ENCODE measurements around the gene KLHL3.

KLHL3 gene

DNA sequence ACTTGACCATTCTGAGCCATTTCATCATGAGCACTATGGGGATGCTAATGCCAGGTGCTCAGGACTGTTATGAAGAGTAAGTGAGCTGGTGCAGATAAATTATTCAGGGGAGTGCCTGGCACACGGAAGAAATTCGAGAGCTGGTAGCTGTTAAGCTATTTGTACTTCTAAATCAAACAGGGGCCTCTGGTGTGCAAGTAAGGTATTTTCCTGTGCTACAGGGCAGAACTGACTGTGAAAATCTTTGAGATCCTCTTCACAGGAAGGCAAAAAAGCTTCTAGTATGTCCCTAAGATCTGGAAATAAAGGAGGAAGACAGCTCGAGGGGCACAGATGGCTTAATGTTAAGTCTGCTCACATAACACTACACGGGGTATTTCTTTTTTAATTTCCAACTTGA, 130.5 kb downstream of the KLHL3 start:
- DNase-seq: no peak

DNA sequence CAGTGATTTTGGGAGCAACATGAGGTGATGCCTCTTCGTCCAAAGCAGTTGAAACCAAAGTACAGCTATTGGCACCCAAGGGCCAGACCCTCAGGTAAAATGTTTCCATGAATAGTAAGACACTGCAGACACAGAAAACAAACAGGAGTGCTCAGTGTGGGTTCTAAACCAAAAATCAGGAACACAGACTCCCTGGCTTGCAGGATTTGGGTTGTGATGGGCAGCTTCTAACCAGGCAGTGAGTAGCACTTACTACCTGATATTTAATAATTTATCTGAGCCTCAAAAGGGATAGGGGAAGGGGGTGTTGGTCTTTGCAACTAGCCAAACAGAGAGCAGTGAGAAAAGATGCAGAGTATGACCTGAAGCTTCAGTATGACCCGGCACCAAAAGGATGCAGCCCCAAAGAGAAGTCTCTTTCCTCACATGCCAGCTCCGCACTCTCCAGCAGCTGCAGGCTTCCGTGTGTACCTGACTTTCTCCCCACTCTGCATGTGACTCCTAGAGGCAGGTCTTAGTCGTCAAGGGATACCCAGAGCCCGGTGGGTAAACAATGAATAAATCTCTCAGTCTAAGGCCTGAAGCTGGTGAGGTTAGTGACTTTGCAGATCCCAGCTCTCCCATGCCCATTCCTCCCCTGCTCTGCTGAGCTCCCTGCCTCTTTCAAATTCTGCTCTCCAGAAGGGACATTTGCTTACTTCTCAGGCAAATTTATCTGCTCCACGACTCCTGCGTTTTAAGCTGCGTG, 131.4 kb downstream of the KLHL3 start:
- no peak for DNase-seq

GRCh38 chr5:137603891-137604290, 132.0 kb downstream of the KLHL3 start:
- DNase-seq: no peak

DNA sequence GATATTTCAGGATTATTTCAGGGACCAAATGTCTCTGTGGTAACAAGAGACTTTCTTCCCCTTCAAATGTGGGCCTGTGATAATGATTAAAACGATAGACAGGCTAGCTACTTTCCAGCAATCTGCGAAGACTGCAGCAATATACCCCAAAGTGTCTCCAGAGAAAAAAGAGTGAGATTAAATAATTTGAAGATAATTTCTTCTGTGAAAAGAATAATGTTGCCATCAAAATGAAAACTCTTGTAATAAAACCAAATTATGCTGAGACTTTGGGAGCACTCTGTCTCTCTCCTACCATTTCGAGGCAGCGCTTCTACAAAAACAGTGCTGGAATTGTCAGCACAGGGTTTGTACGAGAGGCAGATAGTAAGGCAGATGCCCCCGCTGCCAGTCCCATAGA, 132.5 kb downstream of the KLHL3 start:
- DNase-seq: no peak

- no peak for DNase-seq
These were observed 133.1 kb downstream of the KLHL3 start for GRCh38 chr5:137602721-137603273.

DNA sequence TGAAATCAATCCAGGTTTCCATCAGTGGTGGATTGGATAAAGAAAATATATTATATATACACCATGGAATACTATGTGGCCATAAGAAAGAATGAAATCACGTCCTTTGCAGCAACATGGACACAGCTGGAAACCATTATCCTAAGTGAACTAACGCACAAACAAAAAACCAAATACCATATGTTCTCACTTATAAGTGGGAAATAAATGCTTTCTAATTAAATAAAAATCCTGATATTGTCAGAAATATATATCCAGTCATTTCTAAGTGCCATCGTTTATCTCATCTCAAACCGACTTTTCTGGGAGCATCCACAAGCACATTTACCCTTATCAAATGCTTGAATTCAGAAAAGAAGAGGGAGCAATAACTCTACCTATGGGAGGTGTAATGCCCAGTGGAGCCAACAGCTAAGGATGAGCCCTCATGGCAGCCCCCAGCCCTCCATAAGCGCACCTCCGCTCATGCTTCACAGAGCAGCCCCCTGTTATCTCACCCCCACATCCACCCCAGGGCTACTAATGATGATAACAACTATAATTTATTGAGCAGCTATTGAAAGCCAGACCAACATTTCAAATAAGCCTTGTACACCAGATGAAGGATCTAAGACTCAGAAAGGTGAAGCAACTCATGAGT, 135.0 kb downstream of the KLHL3 start:
- no peak for DNase-seq

DNA sequence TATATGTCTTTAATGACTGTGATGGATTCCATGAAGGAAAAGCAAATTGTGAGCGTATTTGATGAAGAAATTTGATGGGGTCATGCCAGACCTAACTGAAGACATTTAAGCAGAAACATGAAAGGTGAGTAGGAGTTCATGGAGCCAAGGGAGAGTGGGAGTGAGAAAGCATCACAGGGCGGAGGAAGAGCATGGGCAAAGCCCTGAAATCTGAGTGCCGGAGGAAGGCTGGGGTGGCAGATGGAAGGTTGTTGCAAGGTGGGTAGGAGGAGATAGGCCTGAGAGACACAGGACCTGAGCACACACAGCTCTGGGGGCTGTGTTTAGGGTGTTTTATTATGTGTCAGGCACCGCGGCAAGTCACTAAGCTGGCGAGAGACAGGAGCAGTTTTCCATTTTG, 136.4 kb downstream of the KLHL3 start:
- no peak for DNase-seq

DNA sequence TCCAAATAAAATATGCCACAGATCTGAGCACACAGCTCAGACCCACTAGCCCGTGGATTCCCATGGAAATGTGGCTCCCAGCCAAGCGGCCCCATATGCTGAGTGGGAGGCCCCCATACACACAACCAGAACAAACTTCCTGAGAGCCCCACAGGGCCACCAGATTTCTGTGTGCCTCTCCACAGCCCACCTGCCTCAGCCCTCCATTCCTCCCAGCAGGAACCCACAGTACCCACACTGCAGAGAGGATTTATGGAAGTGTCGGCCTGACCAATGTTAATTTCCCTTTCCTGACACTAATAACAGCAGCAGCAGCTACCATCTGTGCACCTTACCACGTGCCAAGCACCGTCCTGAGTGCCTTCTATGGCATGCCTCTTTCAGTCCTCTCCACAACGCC, 137.5 kb downstream of the KLHL3 start:
- no peak for DNase-seq

DNA sequence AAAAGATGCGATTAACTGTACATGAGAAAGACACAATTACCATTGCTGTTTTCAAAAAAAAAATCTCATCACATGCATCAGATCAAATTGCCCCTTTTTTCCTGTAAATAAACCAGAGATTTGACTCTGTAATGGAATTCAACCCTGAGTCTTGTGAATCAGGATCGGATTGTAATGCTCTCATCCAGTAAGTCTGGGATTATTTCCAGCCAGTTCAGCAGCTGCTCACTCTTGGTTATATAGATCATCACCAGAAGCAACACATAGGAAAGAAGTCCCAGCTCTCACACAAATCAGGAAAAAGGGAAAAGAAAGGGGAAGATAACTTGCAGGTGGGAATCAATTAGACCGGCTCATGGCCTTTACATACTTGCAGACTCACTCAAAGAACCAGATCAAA, 138.9 kb downstream of the KLHL3 start:
- no peak for DNase-seq

DNA sequence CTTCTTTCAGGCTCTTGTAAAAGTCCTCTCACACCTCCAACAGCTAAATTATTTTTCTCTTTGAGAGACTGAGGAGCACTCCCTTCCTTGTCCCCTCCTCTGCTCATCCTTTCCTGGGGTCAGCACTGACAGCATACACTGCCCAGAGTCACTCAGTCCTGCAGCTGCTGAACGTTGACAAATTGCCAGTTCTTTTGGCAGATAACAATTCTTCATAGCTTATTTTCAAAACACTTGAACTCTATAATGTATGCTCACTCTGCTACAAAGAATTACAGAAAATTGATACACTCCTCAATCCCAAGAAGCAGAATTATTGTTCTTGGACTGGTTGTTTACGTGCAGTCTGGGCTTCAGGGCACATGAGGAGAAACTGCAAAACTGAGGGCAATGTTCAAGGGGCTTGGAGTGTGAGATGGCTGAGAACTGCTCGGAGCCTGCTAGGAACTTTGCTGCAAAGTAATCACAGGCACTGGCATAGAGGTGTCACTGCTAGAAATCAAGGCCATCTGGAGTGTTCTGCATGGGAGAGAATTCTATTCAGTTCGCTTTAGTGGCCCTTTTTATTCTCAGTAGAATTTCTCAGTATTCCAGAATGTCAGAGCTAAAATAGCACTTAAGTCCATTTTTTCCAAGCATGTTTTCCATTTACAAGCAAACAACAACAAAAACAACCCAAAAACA, 140.4 kb downstream of the KLHL3 start:
- DNase-seq: no peak

DNA sequence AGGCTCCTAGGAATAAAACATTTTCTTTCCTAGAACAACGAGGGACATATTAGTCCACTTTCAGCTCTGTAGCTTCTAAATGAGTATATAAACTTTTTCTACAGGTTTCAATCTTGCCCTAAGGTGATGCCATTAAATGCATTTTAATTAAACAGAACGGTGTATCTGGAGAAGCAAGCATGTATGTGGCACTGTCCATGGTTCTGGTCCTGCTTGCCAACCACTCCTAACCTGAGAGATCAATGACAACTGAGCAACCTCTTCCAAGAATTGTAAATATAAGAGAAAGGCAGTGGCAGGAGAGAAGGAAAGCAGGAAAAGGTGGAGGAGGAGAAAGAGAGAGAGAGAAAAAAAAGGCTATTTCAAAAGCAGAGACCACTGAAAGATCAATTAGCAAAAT, 141.2 kb downstream of the KLHL3 start:
- DNase-seq: no peak

- DNase-seq: no peak
These were observed 143.6 kb downstream of the KLHL3 start for GRCh38 chr5:137592317-137592716.

GRCh38 chr5:137589185-137589584, 146.7 kb downstream of the KLHL3 start:
- no peak for DNase-seq

DNA sequence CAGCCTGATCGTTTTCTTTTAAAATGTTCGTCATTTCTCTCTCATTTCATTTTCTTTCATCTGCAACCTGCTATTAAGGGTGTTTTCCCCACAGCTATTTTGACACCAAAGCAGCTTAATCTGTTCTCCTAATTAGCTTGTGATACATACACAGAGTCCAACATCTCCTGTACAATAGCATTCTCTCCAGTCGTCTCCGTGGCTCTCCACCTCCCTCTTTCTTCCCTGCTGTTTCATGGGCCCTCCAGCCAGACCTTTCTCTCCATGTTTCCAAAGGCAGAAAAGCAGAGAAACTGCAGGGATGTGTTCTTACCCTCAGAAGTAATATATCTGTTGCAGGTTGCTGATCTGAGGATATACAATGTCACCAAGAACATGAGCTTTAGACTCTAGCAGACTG, 148.0 kb downstream of the KLHL3 start:
- no peak for DNase-seq

- no peak for DNase-seq
These were observed 151.6 kb downstream of the KLHL3 start for GRCh38 chr5:137584262-137584661.

DNA sequence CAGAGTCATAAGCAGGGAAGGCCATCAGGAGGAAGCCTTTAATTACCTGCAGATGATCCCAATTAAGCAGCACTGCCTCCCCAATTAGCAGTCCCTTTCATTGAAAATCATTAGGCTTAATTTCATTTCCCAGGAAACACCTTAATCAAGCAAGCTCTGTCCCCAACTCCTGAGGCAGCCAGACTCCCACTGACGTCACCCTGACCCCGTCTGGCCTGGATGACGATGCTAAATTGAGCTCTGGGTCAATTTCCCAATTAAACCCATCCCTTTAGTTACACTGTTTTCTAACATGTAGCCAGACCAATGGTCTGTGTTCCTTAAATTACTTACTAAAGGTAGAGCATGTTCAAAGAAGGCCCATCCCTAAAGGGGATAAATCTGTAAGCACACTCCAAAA, 152.8 kb downstream of the KLHL3 start:
- no peak for DNase-seq

GRCh38 chr5:137582218-137582617, 153.7 kb downstream of the KLHL3 start:
- DNase-seq: peak; percentile 1

DNA sequence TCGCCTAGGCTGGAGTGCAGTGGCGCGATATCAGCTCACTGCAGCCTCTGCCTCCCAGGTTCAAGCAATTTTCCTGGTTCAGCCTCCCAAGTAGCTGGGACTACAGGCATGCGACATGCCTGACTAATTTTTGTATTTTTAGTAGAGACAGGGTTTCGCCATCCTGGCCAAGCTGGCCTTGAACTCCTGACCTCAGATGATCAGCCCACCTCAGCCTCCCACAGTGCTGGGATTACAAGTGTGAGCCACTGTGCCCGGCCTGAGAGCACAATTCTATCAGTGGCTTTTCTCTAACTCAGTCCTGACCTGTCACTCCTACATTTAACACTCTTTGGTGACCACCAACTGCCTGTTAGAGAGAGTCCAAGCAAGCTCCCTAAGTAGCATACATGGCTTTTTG, 154.1 kb downstream of the KLHL3 start:
- DNase-seq: no peak

GRCh38 chr5:137580030-137580429, 155.9 kb downstream of the KLHL3 start:
- no peak for DNase-seq

DNA sequence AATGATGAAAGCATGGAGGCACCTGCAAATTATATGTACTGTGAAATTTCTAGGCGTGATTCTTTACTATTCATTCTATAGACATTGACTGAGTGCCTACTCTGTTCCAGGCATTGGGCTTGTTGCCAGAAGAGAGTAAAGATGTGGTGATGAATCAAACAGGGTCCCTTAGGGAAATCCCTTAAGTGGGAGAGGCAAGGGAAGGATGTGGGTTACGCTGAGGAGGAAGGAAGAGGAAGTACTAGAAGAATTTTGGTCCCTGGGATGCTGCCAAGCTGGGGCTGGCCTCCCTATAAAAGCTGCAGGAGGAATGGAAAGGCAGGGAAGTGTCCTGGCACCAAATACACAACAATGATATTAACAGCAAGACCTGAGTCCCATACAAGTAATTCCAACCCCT, 160.0 kb downstream of the KLHL3 start:
- DNase-seq: no peak

DNA sequence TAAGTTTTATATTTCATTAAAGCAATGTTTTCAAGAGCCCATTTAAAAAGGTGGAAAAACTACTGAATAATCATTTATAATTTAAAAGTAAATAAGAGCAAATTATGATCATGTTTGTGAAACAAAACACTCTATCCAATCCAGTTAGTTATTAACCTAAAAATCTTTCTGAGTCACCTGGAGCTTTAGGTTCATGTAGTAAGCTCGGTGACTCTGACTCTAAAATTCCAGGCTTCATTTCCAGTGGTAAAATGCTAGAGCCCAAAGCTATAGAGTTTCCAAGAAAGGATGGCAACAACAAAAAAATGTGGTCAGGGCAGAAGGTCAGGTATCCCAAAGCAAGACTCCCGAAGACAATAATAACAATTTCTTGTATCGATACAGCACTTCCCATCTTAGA, 160.7 kb downstream of the KLHL3 start:
- no peak for DNase-seq

DNA sequence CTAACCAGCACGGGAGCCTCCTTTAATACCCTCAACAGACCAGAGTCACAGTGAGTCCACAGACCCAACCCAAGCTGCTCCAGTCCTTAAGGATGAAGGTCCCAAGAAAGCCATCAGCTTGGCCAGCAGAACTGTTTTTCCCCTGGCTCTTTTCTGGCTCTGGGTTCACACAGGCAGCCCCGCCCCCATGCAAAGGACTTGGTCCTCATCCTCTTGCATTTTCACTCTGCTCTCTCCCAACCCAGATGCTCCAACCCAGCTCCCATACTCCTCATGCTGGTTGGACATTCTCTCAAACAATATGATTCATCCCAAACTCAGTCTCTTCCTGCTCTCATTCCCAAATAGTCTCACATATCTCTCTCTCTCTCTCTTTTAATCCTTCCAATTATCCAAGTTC, 162.5 kb downstream of the KLHL3 start:
- DNase-seq: no peak

GRCh38 chr5:137572042-137572695, 163.7 kb downstream of the KLHL3 start:
- DNase-seq: no peak

Measured in CD4-positive, alpha-beta T cell treated with Interleukin-10 for 1 hour (primary cell).